ENCODE measurements around the gene PRXL2C.

DNA sequence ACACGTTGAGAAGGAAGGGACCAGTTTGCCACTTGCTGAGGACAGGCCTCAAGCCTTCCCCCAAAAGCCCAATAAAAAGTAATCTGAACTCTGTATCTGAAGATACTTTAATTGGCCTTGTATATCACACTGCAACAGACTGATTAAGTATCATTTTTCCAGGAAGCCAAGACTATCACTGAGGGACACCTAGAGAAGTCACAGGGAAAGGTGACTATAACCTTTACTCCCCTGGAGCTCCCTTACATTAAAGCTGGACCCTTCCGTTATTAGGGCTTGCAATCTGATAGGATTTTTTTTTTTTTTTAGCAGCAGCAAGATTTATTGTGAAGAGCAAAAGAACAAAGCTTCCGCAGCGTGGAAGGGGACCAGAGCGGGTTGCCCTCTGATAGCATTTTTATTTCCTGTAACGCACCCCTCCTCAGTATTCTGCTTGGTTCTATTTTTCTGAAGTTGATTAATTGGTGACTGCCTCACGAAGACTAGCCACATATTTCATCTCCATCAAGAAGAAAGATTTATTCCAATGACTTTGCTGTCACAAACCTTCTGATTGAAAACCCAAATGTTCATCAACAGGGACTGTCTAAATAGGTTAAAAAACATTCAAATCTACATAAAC is 38.2 kb downstream of the PRXL2C start:
- TF ChIP-seq, protein P1, sequence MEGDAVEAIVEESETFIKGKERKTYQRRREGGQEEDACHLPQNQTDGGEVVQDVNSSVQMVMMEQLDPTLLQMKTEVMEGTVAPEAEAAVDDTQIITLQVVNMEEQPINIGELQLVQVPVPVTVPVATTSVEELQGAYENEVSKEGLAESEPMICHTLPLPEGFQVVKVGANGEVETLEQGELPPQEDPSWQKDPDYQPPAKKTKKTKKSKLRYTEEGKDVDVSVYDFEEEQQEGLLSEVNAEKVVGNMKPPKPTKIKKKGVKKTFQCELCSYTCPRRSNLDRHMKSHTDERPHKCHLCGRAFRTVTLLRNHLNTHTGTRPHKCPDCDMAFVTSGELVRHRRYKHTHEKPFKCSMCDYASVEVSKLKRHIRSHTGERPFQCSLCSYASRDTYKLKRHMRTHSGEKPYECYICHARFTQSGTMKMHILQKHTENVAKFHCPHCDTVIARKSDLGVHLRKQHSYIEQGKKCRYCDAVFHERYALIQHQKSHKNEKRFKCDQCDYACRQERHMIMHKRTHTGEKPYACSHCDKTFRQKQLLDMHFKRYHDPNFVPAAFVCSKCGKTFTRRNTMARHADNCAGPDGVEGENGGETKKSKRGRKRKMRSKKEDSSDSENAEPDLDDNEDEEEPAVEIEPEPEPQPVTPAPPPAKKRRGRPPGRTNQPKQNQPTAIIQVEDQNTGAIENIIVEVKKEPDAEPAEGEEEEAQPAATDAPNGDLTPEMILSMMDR (conservative IDR thresholded peaks at IDR 0.05 in 1 of 2, IDR thresholded peaks at IDR 0.05 in 1 of 2; ENCODE audit: extremely low read depth in 1 of 2, insufficient read depth in 1 of 2, low read depth in 1 of 2, low read length in 2 of 2) = no peak
- TF ChIP-seq EZH2 (IDR thresholded peaks at IDR 0.05; ENCODE audit: borderline replicate concordance, low read length) = no peak
